GM23248 (cell line): Measurements from ENCODE around the gene MSANTD2. TPM values are rescaled to one million over a fixed set of nuclear protein-coding genes. Genes with fewer than 3 reads are reported as not detected.

Experiments used
- DNase-seq: peaks from one replicate; pipeline ENCODE4 v3.0.0-alpha.2; 2015
- H2AFZ ChIP-seq: fragments of 200-600 bp; sonication (generic); 2 replicates; pipeline ENCODE4 v1.6.1; 2016; ENCODE audit warnings: antibody characterized with exemption
- H3F3A ChIP-seq: fragments of 200-600 bp; sonication (generic); 2 replicates; pipeline ENCODE4 v1.6.1; 2016; ENCODE audit warnings: mild to moderate bottlenecking, antibody characterized with exemption, mixed run types; ENCODE audit not compliant: insufficient read depth
- H3K27ac ChIP-seq: fragments of 200-600 bp; sonication (generic); 2 replicates; pipeline ENCODE4 v1.5.1; 2016; ENCODE audit warnings: mild to moderate bottlenecking
- H3K27me3 ChIP-seq: fragments of 200-600 bp; sonication (generic); replicated peaks from 2 replicates; pipeline ENCODE4 v1.6.1; 2016; ENCODE audit warnings: mild to moderate bottlenecking; ENCODE audit not compliant: insufficient read depth
- H3K36me3 ChIP-seq: fragments of 200-600 bp; sonication (generic); 2 replicates; pipeline ENCODE4 v1.6.1; 2016; ENCODE audit warnings: low read depth, mild to moderate bottlenecking
- H3K4me1 ChIP-seq: fragments of 200-600 bp; sonication (generic); 2 replicates; pipeline ENCODE4 v1.6.1; 2016; ENCODE audit warnings: mild to moderate bottlenecking; ENCODE audit not compliant: insufficient read depth
- H3K4me2 ChIP-seq: fragments of 200-600 bp; sonication (generic); one replicate; pipeline ENCODE4 v1.6.1; 2016; ENCODE audit warnings: mild to moderate bottlenecking; ENCODE audit not compliant: unreplicated experiment
- H3K4me3 ChIP-seq: fragments of 200-600 bp; sonication (generic); 2 replicates; pipeline ENCODE4 v1.5.1; 2016; ENCODE audit warnings: mild to moderate bottlenecking
- H3K79me2 ChIP-seq: fragments of 200-600 bp; sonication (generic); 2 replicates; pipeline ENCODE4 v1.6.1; 2016; ENCODE audit warnings: mild to moderate bottlenecking; ENCODE audit not compliant: insufficient read depth
- H3K9ac ChIP-seq: fragments of 200-600 bp; sonication (generic); 2 replicates; pipeline ENCODE4 v1.6.1; 2016; ENCODE audit warnings: mild to moderate bottlenecking
- H3K9me2 ChIP-seq: fragments of 200-600 bp; sonication (generic); 2 replicates; pipeline ENCODE4 v1.6.1; 2016; ENCODE audit warnings: mixed run types, mild to moderate bottlenecking, moderate library complexity; ENCODE audit not compliant: insufficient read depth
- H3K9me3 ChIP-seq: fragments of 200-600 bp; sonication (generic); one replicate; pipeline ENCODE4 v1.6.1; 2017; ENCODE audit warnings: low read depth
- H4K20me1 ChIP-seq: fragments of 200-600 bp; sonication (generic); 2 replicates; pipeline ENCODE4 v1.6.0; 2016; ENCODE audit not compliant: insufficient read depth
- EZH2 ChIP-seq: fragments of 200-600 bp; sonication (generic); IDR thresholded peaks from 2 replicates; pipeline ENCODE4 v1.6.1; 2018; ENCODE audit warnings: antibody characterized with exemption, mild to moderate bottlenecking; ENCODE audit not compliant: insufficient read depth, poor library complexity, severe bottlenecking
- EZH2phosphoT487 ChIP-seq: fragments of 200-600 bp; sonication (generic); IDR thresholded peaks from 2 replicates; pipeline ENCODE4 v1.6.1; 2018; ENCODE audit warnings: antibody characterized with exemption, moderate library complexity, mild to moderate bottlenecking, low read depth; ENCODE audit not compliant: insufficient read depth
- WGBS, 2 experiments: methylation state at CpG; one replicate each; pipeline ENCODE4 v1.1.6; 2015 to 2017; ENCODE audit warnings: low lambda C conversion rate in 2 of 2, low coverage in 1 of 2; ENCODE audit errors: missing lambda C conversion rate in 2 of 2; 5-methylcytosine and 5-hydroxymethylcytosine counted together
- in situ Hi-C: fragments of 300-500 bp; cut with MboI; formaldehyde crosslinking; loops from 2 replicates; pipeline ENCODE4 v1.15.0; 2020
- polyA plus RNA-seq: library from polyadenylated mRNA; unstranded; fragments of >200 nt; fragmentation: Nextera tagmentation; extraction: Ambion mirVana; gene quantifications from 2 replicates; pipeline ENCODE4 v1.2.1, GENCODE V29; 2016
- total RNA-seq: library from RNA; depleted of rRNA; stranded (reverse); fragments of >200 nt; shearing (Covaris generic); gene quantifications from 2 replicates; pipeline ENCODE4 v1.2.3, GENCODE V29; 2014

Gene MSANTD2
- total and polyA plus RNA-seq, 2 experiments from 2014 or later: 6.0 to 8.4 TPM

DNA sequence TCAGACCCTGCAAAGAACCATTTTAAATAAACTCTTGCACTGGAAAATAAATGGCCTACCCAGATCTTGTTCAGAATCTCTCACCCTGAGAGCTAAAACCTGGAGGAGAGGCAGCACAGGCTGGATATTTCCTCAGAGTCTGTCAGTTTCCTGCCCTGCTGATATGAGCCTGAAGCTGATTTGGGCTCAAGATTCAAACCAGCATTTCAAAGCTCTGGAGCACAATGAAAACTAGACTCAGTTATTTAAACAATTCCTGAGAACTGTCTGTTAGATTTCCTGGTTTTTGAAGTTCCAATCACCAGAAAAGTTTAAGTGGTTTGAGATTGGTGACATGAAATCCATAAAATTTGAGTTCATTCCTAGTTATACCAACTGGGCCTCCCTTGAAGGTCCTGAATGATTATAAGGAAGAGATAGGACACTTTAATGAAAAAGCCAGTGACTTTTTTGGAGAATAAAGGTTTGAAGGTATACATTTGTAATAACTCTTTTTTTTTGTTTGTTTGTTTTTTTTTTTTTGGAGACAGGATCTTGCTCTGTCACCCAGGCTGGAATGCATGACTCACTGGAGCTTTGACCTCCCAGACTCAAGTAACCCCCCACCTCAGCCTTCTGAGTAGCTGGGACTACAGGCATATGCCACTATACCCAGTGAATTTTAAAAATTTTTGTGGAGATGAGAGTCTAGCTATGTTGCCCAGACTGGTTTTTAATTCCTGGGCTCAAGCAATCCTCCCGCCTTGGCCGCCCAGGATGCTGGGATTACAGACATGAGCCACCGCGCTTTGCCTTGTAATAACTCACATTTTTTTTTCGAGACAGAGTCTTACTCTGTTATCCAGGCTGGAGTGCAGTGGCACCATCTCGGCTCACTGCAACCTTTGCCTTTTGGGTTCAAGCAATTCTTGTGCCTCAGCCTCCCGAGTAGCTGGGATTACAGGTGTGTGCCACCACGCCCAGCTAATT is 30.1 kb downstream of the MSANTD2 start:
- in situ Hi-C loops: loop anchor here (10.0 kb wide), 1 partner anchor 95 kb away; the partner anchor contains the start of genes SIAE and SPA17

GRCh38 chr11:124768914-124769313 is 31.3 kb downstream of the MSANTD2 start:
- in situ Hi-C loops: loop anchor here (10.0 kb wide), 1 partner anchor 94 kb away; the partner anchor contains the start of genes SIAE and SPA17
- H3K4me2 ChIP-seq: no peak overlapping the region
- TF ChIP-seq EZH2 (no peak), EZH2phosphoT487 (no peak)
- H3K79me2 ChIP-seq: no peaks in the 10 kb centered on the region
- H3K9ac ChIP-seq: no peak overlapping the region
- 0 out of 2 replicates have a peak, but pooled peaks cover 15% of the 10 kb centered on the region for H3F3A ChIP-seq
- H3K4me1 ChIP-seq: peaks cover 10% of the 10 kb centered on the region
- no peaks in the 10 kb centered on the region for H3K27me3 ChIP-seq
- H3K36me3 ChIP-seq: peaks cover 19% of the 10 kb centered on the region
- H3K9me2 ChIP-seq: no peaks in the 10 kb centered on the region
- 93 to 94% methylated on average over 8 of the region's 8 CpGs for WGBS, 2 experiments
- no peak overlapping the region for H3K4me3 ChIP-seq
- no peak overlapping the region for H3K27ac ChIP-seq
- no peak overlapping the region for H2AFZ ChIP-seq
- H3K9me3 ChIP-seq: no peaks in the 10 kb centered on the region
- DNase-seq: no peak
- peaks cover 4% of the 10 kb centered on the region; the same call in 1 of the 2 replicates for H4K20me1 ChIP-seq

More for the DNA sequence above, 30.1 kb downstream of the MSANTD2 start:
- 0 out of 2 replicates have a peak, but pooled peaks cover 15% of the 10 kb centered on the region for H3F3A ChIP-seq
- H3K27me3 ChIP-seq: no peaks in the 10 kb centered on the region
- no peak overlapping the region for H3K27ac ChIP-seq
- H3K9ac ChIP-seq: no peak overlapping the region
- no peaks in the 10 kb centered on the region for H3K9me3 ChIP-seq
- H3K4me2 ChIP-seq: no peak overlapping the region
- peaks cover 4% of the 10 kb centered on the region; the same call in 1 of the 2 replicates for H4K20me1 ChIP-seq
- H3K4me3 ChIP-seq: no peak overlapping the region
- no peak overlapping the region for H2AFZ ChIP-seq
- H3K79me2 ChIP-seq: peaks cover 5% of the 10 kb centered on the region; the same call in 1 of the 2 replicates
- WGBS, 2 experiments: 93 to 95% methylated on average over 8 of the region's 8 CpGs
- peaks cover 19% of the 10 kb centered on the region for H3K36me3 ChIP-seq
- H3K4me1 ChIP-seq: peaks cover 10% of the 10 kb centered on the region
- peak; percentile 68 for DNase-seq
- no peak for TF ChIP-seq EZH2phosphoT487
- TF ChIP-seq EZH2: no peak
- H3K9me2 ChIP-seq: no peaks in the 10 kb centered on the region

DNA sequence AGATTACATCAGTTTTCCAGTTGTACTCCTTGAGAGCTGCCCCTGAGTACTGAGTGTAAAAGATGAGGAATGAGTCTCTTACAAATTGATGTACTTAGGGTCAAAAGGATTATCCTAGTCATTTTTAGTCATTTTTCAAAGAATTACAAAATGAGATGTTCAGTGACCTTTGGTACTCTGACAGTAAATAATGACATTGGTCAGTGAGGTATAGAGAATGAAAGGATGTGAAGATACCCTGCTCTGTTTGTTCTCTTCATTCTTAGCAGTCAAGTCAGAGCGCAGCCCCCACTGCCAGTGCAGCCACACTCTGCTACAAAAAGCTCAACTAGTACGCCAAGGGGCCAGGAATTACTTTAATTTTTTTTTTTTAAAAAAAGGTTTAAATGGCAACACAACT is 34.0 kb downstream of the MSANTD2 start:
- 86 to 99% methylated on average over 2 of the region's 2 CpGs for WGBS, 2 experiments
- in situ Hi-C loops: loop anchor here (10.0 kb wide), 1 partner anchor 91 kb away; the partner anchor contains the start of genes SIAE and SPA17
- no peaks in the 10 kb centered on the region for H3K9me3 ChIP-seq
- no peaks in the 10 kb centered on the region for H3K79me2 ChIP-seq
- peaks cover 4% of the 10 kb centered on the region; the same call in 1 of the 2 replicates for H4K20me1 ChIP-seq
- no peak for DNase-seq
- peaks cover 9% of the 10 kb centered on the region for H3K36me3 ChIP-seq
- H3K4me1 ChIP-seq: peaks cover 10% of the 10 kb centered on the region
- no peak overlapping the region for H2AFZ ChIP-seq
- 0 out of 2 replicates have a peak, but pooled peaks cover 11% of the 10 kb centered on the region for H3F3A ChIP-seq
- H3K9me2 ChIP-seq: no peaks in the 10 kb centered on the region
- no peak for TF ChIP-seq EZH2
- no peak overlapping the region for H3K9ac ChIP-seq
- no peak overlapping the region for H3K27ac ChIP-seq
- H3K4me2 ChIP-seq: no peak overlapping the region
- peaks cover 13% of the 10 kb centered on the region for H3K27me3 ChIP-seq
- no peak overlapping the region for H3K4me3 ChIP-seq

DNA sequence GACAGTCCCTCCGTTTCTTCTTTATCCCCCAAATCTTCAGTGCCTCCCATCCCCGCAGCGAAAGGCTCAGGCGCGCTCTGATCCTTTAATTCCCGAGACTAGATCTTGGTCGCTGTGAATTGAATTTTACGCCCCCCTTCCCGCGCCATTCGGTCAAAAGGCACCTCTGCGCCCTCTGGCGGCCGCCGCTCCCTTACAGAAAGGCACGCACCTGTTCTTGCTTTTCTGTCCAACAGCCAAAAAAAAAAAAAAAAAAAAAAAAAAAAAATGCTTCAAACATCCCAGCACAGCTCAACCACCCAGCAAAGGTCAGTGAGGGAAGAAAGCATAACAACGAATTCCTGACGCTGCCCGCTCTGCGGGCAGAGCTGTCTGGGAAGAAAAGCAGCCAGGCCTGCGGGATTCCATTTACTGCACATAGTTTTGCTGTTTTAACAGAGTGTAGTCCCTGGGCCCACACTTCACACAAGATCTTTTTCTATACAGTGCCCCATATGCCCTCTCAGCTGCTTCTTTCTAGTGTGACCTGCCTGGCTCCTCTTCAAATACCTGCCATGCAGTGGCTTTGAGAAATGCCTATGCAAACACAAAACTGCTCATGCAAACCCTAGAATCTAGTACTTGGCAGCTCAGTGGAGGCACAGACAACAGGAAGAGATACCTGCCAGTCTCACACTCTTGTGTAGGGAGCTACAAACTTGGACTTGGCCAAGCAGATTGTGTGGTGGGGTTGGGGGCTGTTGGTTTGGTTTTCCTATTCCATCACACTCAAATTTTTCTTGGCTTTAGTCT is 36.9 kb downstream of the MSANTD2 start:
- no peaks in the 10 kb centered on the region for H3F3A ChIP-seq
- H3K27ac ChIP-seq: no peak overlapping the region
- in situ Hi-C loops: loop anchor here (10.0 kb wide), 1 partner anchor 89 kb away; the partner anchor contains the start of genes SIAE and SPA17
- WGBS, 2 experiments: 13 to 14% methylated on average over 20 to 21 of the region's 21 CpGs
- no peaks in the 10 kb centered on the region for H3K79me2 ChIP-seq
- peaks cover 37% of the 10 kb centered on the region for H3K27me3 ChIP-seq
- no peaks in the 10 kb centered on the region for H3K9me2 ChIP-seq
- peaks cover 7% of the 10 kb centered on the region; the same call in 1 of the 2 replicates for H3K4me1 ChIP-seq
- TF ChIP-seq EZH2: no peak
- TF ChIP-seq EZH2phosphoT487: no peak
- H3K9me3 ChIP-seq: no peaks in the 10 kb centered on the region
- peak overlapping the region; percentile 79 for H3K4me2 ChIP-seq
- DNase-seq: peak; percentile 71
- H2AFZ ChIP-seq: peak overlapping the region; percentile 34; the same call in 1 of the 2 replicates
- H3K4me3 ChIP-seq: peak overlapping the region; percentile 68
- H3K36me3 ChIP-seq: peaks cover 9% of the 10 kb centered on the region
- peak overlapping the region; percentile 11; the same call in 1 of the 2 replicates for H3K9ac ChIP-seq
- 0 out of 2 replicates have a peak, but pooled peaks cover 4% of the 10 kb centered on the region for H4K20me1 ChIP-seq
